ENCODE results near the gene RAPGEF5.

RAPGEF5 gene

DNA sequence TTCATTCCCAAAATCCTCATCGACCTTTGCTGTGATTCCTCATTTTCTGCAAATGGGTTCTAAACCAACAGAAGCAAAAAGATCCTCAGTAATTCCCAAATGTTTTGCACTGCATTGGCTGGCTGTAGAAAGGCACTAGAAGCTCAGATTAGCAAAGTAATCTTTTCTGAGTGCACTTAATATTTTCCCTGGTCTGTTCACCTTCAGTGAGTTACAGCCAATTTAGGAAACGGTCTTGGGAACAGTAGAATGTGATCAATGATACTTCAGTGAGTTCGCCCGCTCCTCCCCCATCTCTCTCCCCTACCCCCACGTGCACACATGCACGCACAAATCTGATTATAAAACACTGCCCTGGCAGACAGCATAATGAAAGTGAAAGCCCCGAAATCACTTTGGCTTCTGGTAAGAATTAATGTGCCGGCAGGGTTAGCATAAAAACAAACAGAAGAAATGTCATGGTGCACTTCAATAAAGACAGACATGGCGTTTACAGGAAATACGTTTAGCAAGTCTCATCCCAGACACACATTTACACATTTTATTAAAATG, 209.9 kb downstream of the RAPGEF5 start:
- FAIRE-seq, result no peak

- no peak for FAIRE-seq
These were observed 212.0 kb downstream of the RAPGEF5 start for GRCh38 chr7:22144950-22145349.

DNA sequence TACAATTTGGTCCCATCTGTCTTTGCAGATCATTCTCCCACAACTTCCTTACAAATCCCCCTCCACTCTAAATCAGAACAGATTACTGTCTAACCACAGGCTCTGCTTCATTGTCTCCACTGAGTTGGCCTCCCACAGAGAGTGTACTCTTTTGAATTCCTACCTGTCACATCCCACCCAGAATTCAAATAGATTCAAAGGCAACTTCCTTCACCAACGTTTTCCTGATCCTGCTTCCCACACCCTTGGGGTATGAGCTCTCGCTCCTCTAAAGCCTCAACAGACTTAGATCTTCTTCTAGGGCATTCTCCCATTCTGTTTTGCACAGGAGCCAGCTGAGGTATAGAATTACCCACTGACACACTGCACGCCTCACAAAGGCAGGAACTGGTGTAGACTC, 213.5 kb downstream of the RAPGEF5 start:
- FAIRE-seq, result no peak

DNA sequence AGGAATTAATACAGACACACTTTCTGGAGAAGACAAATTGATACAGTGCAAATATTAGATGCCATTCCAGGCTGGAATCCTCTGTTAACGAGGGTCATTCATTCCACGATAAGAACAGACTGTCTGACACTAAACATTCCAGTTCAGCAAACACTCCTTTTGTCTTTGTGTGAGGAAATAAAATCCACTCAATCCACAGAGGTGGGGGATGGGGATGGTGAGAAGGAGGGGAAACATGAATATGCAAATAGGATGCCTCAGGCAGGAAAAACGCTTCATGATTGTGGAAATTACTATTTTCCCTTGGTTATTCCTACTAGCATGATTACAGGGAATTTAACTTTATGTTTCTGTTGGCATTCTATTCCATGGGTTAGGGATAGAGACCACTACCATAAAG, 214.4 kb downstream of the RAPGEF5 start:
- FAIRE-seq, result no peak

DNA sequence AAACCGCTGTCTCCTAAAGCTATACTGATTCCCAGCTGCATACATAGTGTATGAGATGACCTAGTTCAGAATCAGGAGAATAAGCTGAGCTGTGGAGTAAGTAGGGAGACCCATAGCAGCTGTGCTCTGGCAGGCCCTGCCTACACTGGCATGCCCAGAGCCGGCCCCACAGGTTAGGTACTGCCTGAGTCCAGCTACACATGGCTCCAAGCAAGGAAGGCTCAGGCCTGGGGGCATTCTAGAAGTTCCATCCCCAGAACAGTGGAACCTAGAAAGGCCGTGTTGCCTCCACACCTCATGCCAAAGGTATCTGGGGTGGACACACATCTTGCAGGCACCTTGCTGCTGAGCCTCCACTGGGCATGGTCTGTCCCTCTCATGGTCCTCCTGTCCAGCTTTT, 215.6 kb downstream of the RAPGEF5 start:
- no peak for FAIRE-seq

DNA sequence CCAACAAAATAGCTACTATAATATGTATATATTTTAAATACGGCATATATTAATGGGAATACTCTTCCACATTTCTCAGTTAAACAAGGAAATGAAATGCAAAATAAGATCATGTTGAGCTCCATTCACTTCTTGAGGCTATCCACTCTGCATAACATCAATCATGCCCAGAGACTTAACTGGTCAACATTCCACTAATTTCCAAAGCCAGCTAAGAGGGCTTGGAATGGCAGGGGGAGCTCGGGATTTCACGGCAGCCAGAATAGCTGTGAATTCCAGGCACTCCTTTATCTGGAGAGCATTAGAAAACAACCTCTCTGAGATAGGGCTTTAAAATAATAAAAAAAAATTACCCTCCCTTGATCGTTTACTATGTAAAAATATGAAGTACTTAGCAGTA, 216.4 kb downstream of the RAPGEF5 start:
- FAIRE-seq, result no peak

DNA sequence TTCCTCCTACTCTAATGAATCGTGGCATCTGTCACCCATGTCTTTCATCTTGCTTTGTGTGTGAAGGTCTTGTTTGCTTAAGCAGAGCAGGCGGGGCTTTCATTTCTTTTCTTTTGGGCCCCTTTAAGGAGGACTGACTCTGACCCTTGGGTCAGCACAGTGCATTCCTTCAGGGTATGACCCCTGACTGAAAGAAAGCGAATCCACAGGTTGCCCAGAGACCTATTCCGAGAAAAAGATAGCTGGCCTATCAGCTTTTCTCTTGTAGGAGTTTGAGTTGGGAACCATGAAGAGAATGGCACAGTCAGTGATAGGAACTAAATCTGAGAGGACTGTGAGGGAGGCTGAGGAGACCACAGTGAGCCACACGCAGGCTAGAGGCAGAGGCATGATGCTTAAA, 218.1 kb downstream of the RAPGEF5 start:
- no peak for FAIRE-seq

DNA sequence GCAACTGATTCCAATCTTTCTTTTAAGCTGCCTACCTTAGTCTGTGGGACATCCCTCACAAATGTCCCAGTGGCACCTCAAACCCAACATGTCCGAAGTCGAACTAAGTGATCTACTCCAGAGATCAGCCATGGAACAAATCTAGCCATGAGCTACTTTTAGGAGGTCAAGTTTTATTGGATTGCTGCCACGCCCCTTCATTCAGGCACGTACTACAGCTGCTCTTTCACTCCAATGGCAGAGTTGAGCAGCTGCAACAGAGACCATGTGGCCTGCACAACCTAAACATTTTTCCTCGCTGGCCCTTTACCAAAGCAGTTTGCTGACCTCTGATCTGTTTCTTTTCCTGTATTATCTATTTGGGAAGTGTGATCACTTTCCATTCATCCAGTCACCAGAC, 218.8 kb downstream of the RAPGEF5 start:
- no peak for FAIRE-seq

GRCh38 chr7:22137466-22137865, 219.5 kb downstream of the RAPGEF5 start:
- FAIRE-seq, result no peak

DNA sequence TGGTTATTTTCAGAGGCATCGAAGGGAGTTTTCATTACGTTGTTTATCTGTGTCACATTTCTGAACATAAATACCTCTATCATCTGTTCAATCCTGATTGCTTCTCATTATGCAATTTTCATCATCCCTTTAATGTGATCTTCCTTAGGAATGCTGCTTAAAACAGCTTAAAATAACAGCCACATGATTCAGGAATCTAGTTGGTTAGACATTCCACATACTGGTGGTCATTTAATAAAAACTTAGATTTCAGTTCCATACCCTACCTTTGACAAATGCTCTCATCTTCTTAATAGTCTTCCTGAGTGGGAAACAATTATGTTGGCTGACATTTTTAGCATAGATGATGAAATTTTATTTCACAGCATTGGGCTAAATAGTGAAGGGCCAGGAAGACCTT, 219.9 kb downstream of the RAPGEF5 start:
- no peak for FAIRE-seq

DNA sequence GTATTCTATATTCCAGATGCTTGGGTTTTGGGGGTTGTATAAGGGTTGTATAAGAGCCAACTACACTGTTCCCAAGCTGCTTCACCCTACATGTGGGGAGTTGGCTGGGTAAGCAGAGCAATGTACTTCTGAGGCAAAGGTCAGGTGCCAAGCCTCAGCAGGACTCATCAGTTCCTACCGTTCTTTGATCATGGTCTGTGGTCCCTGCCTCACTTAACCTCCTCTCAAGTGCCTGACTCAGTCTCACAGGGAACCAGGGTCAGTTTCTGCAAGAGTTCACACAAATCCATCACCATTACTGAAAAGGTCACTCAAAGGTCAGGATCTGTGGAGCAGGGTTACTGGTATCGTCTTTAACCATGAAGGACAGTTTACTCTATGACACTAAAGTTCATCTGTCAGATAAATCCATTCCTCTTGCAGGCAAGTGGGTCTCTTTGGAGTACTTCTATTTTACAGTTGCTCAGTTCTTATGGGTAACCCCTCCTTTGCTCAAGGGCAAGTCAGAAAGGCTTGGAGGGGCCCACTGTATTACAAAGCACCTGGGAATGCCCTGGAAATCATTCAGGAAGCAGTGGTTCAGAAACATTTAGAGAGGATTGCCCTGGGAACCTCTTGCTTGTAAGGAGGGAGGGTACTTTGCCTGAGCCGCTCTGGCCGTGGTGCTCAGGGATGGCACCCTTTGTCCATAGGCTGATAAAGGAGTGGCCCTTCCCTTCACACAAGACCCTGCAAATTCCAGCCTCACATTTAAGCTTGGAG, 227.0 kb downstream of the RAPGEF5 start:
- FAIRE-seq, result no peak

DNA sequence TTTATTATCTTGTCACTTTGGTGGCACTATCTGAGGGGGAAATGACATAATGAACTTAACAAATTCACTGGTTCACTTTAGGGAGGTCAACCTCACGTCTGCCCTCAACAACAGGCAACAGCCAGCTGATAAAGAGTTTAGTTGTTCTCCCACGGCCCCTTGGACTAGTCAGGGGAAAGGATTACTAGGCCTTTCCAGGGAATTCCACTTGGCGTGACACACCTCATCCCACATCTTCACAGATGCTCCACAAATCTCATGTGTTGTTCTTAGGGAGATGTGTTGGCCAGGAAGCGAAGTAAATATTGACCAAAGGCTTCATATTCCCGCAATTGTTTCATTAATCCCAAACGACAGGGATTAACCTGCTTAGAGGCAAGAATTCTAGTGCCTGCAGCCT, 227.8 kb downstream of the RAPGEF5 start:
- FAIRE-seq, result no peak

DNA sequence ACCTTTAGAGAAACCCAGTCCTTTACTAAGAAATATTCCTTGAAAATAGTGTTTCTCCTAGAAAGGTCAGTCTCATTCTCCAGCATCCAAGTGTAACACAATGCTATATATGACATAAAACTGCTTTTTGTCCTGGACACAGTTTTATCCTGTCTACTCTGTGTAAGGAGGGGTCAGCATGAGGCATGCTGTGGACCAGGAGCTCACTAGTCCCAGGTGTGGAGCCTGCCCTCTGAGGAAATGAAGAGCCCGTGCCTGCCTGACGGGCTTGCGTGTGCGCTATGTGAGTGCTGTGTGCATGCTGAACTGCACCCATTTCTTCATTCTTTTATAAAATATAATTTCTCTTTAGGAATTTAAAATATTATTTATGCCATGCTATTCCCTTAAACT, 228.4 kb downstream of the RAPGEF5 start:
- FAIRE-seq, result no peak

DNA sequence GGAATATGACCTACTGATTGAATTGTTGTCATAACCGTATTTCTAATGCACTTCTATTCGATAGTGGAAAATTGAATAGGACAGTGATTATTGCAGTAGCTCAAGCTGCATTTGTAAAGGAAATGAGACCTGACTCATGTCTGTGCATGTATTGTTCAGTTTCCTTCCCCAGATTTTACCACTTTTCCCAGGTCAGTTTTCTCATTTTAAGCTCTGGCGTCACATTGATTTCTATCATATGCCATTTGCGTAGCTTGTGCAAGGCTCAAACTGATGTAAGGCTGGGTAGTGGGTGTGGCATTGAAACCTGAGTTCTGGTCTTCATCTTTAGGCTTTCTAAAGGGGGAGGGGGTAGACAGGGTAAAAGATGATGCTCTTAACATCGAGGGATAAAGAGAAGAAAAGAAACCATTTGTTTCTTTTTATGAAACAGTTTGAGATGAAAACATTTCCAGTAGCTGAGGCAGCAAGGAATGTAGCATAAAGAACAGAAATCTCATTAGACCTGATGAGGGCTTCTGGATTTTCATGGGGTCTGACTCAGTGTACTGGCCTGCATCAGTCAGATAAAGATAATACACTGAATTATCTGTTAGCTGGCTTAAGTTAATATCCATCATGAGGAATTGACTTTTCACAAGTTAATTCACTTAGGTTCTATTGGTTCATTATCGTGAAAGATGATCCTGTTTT, 229.0 kb downstream of the RAPGEF5 start:
- no peak for FAIRE-seq

GRCh38 chr7:22125436-22125835, 231.5 kb downstream of the RAPGEF5 start:
- no peak for FAIRE-seq

DNA sequence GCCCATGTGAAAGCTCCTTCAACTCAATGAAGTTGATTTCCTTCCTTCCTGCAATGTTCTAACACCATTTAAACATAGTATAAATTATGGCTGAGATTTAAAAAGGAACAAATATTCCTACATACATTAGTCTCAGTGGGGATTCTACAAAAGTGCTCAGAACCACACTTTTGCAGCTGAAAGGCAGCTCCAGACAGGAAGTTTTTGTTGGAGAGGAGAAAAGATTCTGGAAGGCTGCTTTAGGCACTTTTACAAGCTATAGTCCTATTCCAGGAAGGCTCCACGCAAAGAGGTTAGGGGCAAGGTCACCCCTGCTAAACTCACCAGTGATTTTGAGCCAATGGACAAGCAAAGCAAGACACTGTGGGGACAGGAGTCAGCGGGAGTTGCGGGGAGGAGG, 232.0 kb downstream of the RAPGEF5 start:
- no peak for FAIRE-seq

DNA sequence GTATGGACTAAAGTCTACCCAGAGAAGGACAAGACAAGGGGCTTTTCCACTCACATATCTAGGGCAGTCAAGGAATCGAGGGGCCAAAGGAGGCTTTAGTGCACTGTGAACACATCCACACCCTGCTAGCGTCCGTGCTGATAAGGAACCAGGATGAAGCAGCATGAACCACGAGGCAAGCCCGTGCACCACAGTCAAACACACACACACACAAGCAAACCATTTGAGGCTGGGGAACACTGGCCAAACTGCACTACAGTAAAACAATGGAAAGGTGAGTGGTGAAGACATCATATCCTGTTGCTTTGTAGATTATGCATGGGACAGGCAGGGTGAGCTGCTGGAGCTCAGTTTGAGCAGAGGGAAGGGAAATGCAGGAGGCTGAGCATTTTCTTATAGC, 233.8 kb downstream of the RAPGEF5 start:
- FAIRE-seq, result no peak

DNA sequence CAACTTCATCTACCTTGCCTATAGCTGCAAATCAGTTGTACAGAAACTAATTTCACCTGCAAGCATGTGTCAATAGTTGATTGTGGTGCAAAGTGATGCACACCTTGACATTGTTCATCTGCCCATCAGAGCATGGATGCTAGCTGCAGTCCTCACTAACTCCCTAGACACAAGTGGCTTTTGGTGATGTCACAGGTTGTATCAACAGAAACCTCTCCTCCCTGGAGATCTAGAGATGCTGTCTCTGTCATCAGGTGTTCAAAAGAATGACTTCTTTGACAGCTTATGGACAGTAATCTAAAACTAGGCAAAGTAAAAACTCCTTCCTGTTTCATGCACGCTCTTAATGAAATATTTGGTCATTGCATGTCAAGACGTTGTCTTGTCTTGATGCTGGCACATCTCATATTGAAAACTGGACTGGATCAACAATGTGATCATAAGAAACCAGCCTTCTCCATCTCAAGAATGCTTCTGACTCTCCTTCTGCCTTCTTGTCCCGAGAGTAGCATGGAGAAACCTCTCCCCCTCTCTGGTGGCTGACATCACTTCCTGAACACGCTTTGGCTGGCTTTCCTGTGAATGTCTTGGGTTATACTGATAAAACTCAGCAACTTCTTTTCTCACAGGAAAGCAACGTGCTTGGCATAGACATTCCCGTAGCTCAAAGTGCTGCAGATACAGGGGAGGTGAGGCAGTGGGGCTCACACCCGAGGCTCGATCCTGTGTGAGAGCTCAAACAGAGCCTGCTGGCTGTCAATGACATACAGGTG, 235.1 kb downstream of the RAPGEF5 start:
- no peak for FAIRE-seq

DNA sequence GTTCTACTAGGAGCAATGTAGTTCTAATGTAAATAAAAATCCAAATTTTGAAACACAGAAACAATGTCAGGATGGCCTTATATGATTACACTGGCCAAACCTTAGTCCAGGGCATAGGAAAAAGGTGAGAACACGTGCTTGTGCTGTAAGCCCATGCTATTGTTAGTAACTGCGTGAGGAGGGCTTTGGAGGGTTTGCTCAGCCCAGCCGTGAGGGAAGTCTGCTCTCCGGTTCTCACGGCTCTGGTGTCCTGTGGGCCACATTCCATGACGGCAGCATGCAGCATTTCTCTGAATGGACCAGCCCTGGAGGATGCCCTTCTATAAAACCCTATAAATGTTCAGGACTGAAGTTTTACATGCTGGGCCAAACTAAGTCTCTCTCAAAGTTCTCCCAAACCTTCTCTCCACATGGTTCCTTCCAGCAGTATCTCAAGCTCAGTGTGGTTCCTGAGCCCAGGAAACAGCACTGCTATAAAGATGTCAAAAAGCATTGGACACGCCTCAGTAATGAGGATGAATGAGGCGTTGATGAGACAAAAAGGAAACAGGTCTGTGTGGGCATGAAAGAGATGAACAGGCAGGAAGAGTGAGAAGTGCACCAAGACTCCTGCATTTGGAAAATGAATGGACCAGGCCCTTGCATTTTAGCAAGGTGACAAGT, 236.4 kb downstream of the RAPGEF5 start:
- no peak for FAIRE-seq

DNA sequence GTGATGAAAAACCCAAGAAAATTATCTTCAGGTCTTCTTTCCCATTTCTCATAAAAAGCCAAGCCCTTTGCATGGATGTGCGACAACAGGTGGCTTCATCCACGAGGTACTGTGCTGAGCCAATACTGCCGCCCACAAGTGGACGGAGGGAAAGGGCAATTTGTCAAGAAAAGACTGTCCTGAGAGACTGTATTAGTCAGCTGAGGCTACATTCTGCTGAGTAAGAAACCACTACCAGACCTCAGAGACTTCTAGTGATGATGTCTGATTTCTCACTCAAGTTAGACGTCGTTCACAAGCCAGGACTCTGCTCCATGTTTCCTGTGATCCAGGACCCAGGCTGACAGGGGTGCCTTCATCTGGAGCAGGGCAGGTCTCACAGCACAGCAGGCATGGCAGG, 239.7 kb downstream of the RAPGEF5 start:
- no peak for FAIRE-seq

DNA sequence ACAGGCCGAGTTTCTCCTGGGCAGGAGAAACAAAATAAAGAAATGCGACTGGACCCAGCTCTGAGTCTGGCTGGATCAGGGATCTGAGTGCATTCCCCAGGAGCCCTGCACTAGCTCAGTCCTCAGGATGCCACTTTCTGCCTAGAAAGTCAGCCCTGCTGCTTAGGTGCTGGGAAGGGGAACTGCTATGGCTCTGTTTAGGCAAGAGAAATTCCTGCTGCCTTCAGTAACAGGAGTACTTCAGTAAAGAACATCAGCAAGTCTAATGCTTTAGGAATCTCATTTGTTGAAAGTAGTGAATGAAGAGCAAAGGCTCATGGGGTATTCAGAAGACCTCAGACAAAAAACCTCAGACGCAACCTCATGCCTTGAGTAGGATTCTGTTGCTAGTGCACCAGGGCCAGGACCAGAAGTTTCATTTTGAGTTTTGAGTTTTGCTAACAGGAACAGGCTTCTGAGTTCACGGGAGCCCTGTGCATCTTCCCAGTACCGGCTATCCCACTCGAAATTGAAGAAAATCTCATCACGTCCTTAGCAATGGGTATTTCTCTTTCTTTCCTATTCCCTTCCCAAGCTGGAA, 240.4 kb downstream of the RAPGEF5 start:
- FAIRE-seq, result no peak

- FAIRE-seq, result no peak
These were observed 241.3 kb downstream of the RAPGEF5 start for GRCh38 chr7:22115689-22116088.
